Stimulated activated CD4-positive, alpha-beta T cell treated with anti-CD3 and anti-CD28 coated beads, TNF-alpha, amount 100 ng/mL, for 4 hours (primary cell): ENCODE results near the gene EXOSC2.

Experiments used
- DNase-seq, 3 experiments: peaks; one replicate each; pipeline ENCODE4 v3.0.0-alpha.2; 2020; ENCODE audit warnings: low read depth in 3 of 3

EXOSC2 gene

GRCh38 chr9:130696139-130696650, 2.6 kb downstream of the EXOSC2 start:
- DNase-seq = no peak

GRCh38 chr9:130696996-130697395, 3.4 kb downstream of the EXOSC2 start:
- no peak for DNase-seq

- no peak for DNase-seq
These were observed 4.9 kb downstream of the EXOSC2 start for GRCh38 chr9:130698514-130698913.

GRCh38 chr9:130699047-130699446, 5.5 kb downstream of the EXOSC2 start:
- DNase-seq = no peak

- peak; percentile 38 to 57 (median 43) for DNase-seq
These were observed 7.8 kb downstream of the EXOSC2 start for GRCh38 chr9:130701059-130702022.

GRCh38 chr9:130703501-130703900, 9.9 kb downstream of the EXOSC2 start:
- DNase-seq = no peak

DNA sequence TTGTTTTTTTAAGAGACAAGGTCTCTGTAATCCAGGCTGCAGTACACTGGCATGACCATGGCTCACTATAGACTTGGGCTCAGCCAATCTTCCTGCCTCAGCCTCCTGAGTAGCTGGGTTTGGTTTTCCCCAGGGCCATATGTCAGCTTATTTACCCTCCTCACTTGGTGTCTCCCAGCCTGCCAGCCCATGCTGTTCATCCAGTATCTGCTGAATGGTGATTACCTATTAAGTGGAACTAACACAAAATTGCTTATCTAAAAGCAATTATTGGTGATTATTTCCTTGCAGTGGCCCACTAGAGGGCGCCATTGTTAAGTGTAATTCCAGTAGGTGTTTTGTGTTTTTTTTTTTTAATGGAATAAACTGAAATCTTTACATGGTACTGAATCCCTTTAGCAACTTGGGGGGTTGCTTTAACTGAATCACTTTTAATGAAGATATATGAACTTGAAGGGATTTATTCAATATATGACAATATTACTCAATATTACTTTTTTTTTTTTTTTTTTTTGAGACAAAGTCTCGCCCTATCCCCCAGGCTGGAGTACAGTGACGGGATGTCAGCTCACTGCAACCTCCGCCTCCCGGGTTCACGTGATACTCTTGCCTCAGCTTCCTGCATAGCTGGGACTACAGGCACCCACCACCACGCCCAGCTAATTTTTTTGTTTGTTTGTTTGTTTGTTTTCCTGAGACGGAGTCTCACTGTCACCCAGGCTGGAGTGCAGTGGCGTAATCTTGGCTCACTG, 13.8 kb downstream of the EXOSC2 start:
- DNase-seq = peak in 2 of 3 experiments; percentile 36 to 62

- DNase-seq = no peak
These were observed 17.3 kb downstream of the EXOSC2 start for GRCh38 chr9:130710822-130711352.

- no peak for DNase-seq
These were observed 17.9 kb downstream of the EXOSC2 start for GRCh38 chr9:130711469-130711868.

GRCh38 chr9:130712564-130713285, 19.1 kb downstream of the EXOSC2 start:
- peak; percentile 90 to 95 (median 93) for DNase-seq

DNA sequence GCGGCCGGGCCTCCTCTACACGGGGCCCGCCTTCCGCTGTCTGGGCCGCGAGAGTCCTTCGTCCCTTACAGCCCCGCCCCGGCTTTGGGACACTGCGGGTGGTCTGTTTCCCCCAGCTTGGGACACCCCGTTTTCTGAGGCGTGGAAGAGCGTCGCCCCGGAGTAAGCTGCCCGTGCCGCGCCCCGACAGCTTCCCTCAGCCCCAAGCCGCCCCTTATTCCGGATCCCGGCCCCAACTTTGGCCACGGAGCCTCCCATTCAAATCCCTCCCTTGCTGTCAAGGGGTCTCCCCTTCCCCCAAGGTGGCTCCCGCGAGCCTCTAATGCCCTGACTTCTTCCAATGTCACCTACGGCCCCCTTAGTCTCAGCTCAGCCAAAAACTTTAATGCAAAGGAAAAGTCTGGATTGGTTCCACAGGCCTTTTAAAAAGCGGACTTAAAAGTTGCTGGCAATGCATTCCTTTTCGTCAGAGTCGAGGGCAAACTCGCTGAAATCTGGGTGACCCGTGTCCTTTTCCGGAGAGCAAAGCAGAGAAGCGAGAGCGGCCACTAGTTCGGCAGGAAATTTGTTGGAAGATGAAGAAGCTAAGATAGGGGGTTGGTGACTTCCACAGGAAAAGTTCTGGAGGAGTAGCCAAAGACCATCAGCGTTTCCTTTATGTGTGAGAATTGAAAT, 19.8 kb downstream of the EXOSC2 start:
- no peak for DNase-seq

DNA sequence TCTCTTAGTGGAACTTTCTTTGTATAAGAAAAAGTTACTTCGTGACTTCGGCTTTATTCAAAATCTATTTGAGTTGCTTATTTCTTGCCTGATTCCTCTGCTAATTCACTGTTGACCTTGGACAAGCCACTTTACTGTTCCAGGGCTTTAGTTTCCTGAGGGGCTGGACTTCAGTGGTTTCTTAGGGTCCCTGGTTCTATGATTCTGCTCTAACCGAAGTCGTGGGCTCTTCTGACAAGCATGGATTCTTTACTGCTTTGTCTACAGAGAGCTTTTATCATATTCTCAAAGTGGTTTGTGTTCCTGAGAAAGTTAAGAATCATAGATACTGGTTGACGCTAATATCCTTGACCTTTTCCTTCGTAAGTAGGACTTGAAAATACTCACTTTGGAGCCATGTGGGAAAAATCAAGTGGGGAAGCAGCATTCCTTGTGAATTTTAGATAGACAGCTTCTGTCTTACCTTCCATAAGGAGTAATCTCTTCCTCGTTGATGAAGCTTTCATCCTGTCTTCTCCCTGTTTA, 21.1 kb downstream of the EXOSC2 start:
- no peak for DNase-seq

DNA sequence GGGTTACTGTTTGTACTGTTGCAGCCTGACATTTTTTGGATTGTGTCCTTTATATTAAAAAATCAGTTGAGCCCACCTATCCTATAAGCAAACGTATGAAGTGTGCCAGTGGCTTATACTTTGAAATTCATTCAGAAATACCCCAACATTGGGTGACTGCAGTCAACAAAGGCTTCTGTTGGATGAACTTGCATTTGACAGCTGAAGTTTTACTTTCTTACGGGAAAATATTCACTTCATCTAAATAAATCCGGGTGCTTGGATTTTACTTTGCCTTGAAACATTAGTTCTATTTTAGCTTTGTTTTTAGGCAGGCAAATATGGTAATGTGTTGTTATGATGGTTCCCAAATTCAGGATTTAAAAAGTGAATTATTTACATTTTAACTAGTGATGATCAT, 21.7 kb downstream of the EXOSC2 start:
- no peak for DNase-seq

DNA sequence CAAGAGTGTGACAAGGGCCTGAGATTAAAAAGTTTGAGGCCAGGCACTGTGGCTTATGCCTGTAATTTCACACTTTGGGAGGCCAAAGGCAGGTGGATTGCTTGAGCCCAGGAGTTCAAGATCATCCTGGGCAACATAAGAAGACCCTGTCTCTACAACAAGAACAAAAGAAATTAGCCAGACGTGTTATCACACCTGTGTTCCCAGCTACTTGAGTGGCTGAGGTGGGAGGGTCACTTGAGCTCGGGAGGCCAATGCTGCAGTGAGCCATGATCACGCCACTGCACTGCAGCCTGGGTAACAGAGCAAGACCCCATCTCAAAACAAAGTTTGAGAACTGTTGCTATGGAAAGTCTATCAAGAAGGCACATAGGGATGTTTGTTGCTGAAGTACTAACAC, 25.0 kb downstream of the EXOSC2 start:
- DNase-seq = no peak

GRCh38 chr9:130720762-130721161, 27.2 kb downstream of the EXOSC2 start:
- no peak for DNase-seq

GRCh38 chr9:130728721-130729120, 35.1 kb downstream of the EXOSC2 start:
- DNase-seq = no peak

GRCh38 chr9:130729145-130729544, 35.6 kb downstream of the EXOSC2 start:
- no peak for DNase-seq

DNA sequence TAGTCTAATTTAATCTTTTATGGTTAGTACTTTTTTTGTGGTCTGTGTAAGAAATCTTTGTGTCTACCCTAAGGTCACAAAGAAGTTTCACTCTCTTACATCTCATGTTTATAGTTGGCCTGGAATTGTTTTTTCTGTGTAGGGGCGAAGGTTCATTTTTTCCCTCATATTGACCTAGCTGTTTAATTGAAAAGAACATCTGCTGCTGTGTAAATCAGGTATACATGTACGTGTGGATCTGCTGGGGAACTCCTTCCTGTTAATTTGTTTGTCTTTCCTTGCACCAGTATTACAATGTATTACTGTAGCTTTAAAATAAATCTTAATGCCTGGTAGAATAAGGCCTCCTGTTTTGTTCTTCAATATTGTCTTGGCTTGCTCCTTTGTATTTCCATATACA, 37.8 kb downstream of the EXOSC2 start:
- no peak for DNase-seq

DNA sequence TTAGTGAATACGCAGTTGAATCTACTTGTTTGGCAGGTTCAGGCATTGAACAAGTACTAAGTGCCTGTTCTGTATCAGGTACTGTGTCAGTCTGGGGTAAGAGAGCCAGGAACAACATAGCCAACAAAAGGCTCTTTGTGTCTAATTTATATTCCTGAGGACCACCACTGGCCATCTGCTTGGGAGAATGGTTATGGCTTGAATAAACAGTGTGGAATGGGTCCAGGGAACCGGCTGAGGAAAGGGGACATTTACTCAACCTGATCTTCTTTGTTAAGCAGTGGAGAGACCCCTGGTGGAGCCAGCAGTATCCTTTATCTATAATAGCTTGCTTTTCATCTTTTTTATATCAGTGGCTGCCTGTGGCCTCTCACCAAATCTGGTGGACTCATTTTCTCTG, 38.6 kb downstream of the EXOSC2 start:
- no peak for DNase-seq

DNA sequence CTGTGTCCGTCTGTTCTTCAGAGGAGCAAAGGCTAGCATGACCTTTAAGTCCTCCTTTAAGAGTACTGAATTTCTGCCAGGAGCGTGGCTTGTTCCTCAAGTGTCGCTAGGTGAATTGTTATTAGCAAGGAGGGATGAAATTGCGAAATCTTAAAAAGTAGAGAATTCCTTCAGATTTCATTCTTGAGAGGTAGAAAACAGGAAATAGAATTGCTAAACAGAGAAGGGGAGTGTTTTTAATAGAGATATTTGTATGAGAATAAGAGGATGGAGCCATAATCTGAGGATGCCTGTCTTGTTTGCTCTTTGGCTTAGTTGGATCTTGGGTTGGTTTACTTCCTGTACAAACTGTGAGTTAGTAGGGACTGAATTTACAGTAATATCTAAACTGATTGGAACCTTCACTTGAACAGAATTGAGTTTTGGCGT, 39.2 kb downstream of the EXOSC2 start:
- DNase-seq = no peak

DNA sequence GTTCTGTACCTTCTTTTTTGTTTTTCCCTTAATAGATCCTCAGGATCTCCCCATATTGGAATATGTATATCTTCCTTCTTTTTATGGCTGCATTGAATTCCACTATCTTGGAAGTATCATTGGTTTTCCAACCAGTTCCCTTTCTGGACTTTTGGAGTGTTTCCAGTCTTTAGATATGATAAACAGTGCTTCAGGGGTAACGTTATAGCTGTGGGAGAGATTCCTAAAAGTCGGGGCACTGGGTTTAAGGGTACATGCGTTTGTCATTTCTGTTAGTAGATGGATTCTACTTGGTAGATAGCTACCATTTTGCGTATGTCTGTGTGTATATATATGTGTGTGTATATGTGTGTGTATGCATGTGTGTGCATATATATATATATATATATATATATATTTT, 42.0 kb downstream of the EXOSC2 start:
- DNase-seq = no peak
